Mammary epithelial cell (primary cell): ENCODE measurements around the gene PLXNA4.

ENCODE experiments used
- EZH2 ChIP-seq: IDR thresholded peaks from 2 replicates; pipeline ENCODE4 v1.6.1; 2012; ENCODE audit warnings: low read length, inconsistent platforms, borderline replicate concordance
- TF ChIP-seq, protein P1 (sequence below), 2 donors: IDR thresholded peaks in 1 of 2; conservative IDR thresholded peaks in 1 of 2; 2 replicates each; pipeline ENCODE4 v1.5.1; 2011 to 2012; ENCODE audit warnings: inconsistent platforms in 2 of 2, low read length in 2 of 2, mild to moderate bottlenecking in 2 of 2, control low read depth in 1 of 2, low read depth in 1 of 2; ENCODE audit not compliant: insufficient read depth in 1 of 2; ENCODE audit errors: extremely low read depth in 1 of 2

DNA sequence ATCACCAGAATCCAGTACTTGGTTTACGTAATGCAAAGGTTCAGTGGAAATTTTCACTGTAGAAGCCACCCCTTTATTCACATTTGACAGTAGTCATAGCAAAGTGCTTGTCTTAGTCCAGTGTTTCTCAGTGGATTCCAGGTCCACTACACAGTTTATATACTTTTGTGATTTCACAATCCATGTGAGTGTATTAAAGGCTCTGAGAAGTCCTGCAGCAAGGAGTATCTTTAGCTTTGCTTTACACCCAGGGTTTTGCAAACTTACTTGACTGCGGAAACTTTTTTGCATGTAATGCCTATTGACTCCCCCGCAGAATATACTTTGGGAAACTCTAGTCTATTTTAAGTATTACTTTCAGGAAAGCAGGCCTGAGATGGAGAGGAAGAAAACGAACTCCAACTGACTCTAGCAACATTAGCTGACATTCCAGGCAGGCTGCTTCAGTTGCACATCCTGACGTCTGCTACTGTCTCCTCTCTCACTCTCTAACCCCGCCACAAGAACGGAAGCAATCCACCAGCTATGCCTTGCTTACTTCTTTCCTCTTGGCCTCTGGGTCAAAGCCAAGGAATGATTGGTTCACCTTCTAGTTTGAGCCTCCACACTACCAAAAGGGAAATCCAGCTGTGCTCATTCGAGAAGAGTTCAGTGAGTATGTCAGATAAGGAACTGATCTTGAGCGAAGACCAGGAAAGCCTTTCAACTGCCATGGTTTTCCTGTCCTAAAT is 6.2 kb downstream of the PLXNA4 start:
- TF ChIP-seq, protein P1, sequence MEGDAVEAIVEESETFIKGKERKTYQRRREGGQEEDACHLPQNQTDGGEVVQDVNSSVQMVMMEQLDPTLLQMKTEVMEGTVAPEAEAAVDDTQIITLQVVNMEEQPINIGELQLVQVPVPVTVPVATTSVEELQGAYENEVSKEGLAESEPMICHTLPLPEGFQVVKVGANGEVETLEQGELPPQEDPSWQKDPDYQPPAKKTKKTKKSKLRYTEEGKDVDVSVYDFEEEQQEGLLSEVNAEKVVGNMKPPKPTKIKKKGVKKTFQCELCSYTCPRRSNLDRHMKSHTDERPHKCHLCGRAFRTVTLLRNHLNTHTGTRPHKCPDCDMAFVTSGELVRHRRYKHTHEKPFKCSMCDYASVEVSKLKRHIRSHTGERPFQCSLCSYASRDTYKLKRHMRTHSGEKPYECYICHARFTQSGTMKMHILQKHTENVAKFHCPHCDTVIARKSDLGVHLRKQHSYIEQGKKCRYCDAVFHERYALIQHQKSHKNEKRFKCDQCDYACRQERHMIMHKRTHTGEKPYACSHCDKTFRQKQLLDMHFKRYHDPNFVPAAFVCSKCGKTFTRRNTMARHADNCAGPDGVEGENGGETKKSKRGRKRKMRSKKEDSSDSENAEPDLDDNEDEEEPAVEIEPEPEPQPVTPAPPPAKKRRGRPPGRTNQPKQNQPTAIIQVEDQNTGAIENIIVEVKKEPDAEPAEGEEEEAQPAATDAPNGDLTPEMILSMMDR (conservative IDR thresholded peaks at IDR 0.05 in 1 of 2, IDR thresholded peaks at IDR 0.05 in 1 of 2; ENCODE audit: extremely low read depth in 1 of 2, insufficient read depth in 1 of 2, low read depth in 1 of 2, low read length in 2 of 2): no peak
- no peak for TF ChIP-seq EZH2
